Uterus (tissue), 2 donors: Measurements from ENCODE around the gene C1QTNF5.

Source experiments
- POLR2A ChIP-seq, 2 donors: fragments of 450-650 bp; IDR thresholded peaks; one replicate each; pipeline ENCODE4 v1.6.1; 2016; ENCODE audit warnings: antibody characterized with exemption in 2 of 2, mild to moderate bottlenecking in 1 of 2, moderate library complexity in 1 of 2
- TF ChIP-seq, protein P1 (sequence below), 4 experiments: fragments of 200-600 bp in 2 of 4; fragments of 450-650 bp in 2 of 4; sonication (generic) in 2 of 4; IDR thresholded peaks; one replicate each; pipeline ENCODE4 v1.5.1; 2016 to 2019; ENCODE audit warnings: antibody characterized with exemption in 4 of 4, mild to moderate bottlenecking in 2 of 4, moderate library complexity in 1 of 4

DNA sequence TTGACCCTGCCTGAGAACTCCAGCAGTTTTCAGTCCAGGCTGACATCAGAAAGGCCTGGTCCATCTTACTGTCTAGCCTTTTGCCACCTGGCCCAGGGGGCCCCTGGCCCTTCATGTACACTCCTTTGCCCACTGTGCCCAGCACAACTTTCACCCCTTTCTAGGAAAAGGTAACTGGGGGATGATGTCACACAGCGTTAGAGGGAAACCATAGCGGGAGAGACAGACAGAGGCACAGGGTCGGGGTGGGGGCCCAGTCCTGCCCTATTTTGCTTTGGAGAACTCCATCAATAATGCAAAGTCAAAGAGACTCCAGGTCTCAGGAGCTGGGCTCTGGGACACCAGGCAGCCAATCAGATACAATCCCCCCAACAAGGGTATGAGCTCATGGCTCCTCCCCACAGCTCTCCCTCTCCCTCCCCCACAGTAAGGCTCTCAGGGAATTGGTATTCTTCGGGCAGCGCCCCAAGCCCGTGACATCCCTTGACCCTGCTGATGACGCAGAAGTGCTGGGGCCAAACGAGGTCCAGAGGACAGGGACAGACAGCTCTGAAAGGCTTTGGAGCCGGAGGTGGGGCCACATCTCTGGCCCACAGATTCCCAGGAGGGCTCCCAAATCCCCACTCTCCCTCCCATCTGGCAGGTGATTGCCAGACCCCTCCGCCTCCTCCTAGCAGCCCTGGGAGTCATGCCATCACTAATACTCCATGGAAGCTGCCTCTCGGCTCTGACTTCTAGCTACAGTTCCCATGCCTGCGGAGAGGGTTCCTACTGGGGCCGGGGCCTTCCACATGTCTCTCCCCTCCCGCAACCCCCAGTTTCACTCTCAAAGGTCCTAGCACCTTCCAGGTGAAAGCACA is 34.9 kb upstream of the C1QTNF5 start:
- TF ChIP-seq, protein P1, sequence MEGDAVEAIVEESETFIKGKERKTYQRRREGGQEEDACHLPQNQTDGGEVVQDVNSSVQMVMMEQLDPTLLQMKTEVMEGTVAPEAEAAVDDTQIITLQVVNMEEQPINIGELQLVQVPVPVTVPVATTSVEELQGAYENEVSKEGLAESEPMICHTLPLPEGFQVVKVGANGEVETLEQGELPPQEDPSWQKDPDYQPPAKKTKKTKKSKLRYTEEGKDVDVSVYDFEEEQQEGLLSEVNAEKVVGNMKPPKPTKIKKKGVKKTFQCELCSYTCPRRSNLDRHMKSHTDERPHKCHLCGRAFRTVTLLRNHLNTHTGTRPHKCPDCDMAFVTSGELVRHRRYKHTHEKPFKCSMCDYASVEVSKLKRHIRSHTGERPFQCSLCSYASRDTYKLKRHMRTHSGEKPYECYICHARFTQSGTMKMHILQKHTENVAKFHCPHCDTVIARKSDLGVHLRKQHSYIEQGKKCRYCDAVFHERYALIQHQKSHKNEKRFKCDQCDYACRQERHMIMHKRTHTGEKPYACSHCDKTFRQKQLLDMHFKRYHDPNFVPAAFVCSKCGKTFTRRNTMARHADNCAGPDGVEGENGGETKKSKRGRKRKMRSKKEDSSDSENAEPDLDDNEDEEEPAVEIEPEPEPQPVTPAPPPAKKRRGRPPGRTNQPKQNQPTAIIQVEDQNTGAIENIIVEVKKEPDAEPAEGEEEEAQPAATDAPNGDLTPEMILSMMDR (IDR thresholded peaks at IDR 0.05) = no peak
- TF ChIP-seq POLR2A (IDR thresholded peaks at IDR 0.05) = no peak
